OCI-LY3 (cell line): Measurements from ENCODE around the gene SSR1.

Experiments used
- H2AFZ ChIP-seq: fragments of 200-600, 300-600 bp; shearing (Covaris generic); 2 replicates; pipeline ENCODE4 v1.6.0; 2014; ENCODE audit warnings: antibody characterized with exemption, low read depth, low read length
- H3K27ac ChIP-seq: fragments of 200-600, 300-600 bp; sonication (generic); 2 replicates; pipeline ENCODE4 v1.5.1; 2014; ENCODE audit warnings: mild to moderate bottlenecking, low read length, moderate library complexity, mixed read lengths
- H3K27me3 ChIP-seq: fragments of 200-600, 300-600 bp; sonication (generic); 2 replicates; pipeline ENCODE4 v1.6.1; 2014; ENCODE audit warnings: low read depth, low read length, mixed read lengths
- H3K36me3 ChIP-seq: fragments of 200-600, 300-600 bp; sonication (generic); replicated peaks from 2 replicates; pipeline ENCODE3; 2014; ENCODE audit warnings: low read depth, low read length, mixed read lengths
- H3K4me1 ChIP-seq: fragments of 300-600, 200-600 bp; sonication (generic); 2 replicates; pipeline ENCODE4 v1.6.1; 2014; ENCODE audit warnings: low read length, mixed read lengths
- H3K4me2 ChIP-seq: fragments of 200-600, 300-600 bp; sonication (generic); 2 replicates; pipeline ENCODE4 v1.6.1; 2014; ENCODE audit warnings: low read length, mixed read lengths
- H3K4me3 ChIP-seq: fragments of 300-600, 200-600 bp; sonication (generic); 2 replicates; pipeline ENCODE4 v1.5.1; 2014; ENCODE audit warnings: antibody characterized with exemption, mild to moderate bottlenecking, low read length, moderate library complexity
- H3K79me2 ChIP-seq: fragments of 300-600, 200-600 bp; shearing (Covaris generic); 2 replicates; pipeline ENCODE4 v1.6.1; 2014; ENCODE audit warnings: mild to moderate bottlenecking, low read length, mixed read lengths
- H3K9ac ChIP-seq: fragments of 300-600, 200-600 bp; shearing (Covaris generic); 2 replicates; pipeline ENCODE4 v1.6.0; 2014; ENCODE audit warnings: mild to moderate bottlenecking, low read length, moderate library complexity
- H3K9me3 ChIP-seq: fragments of 200-600, 300-600 bp; shearing (Covaris generic); 2 replicates; pipeline ENCODE4 v1.6.1; 2014; ENCODE audit warnings: low read length, mixed read lengths; ENCODE audit not compliant: insufficient read depth
- H4K20me1 ChIP-seq: fragments of 200-600, 300-600 bp; sonication (generic); 2 replicates; pipeline ENCODE4 v1.6.1; 2016; ENCODE audit warnings: low read length, mixed read lengths; ENCODE audit not compliant: insufficient read depth
- EZH2phosphoT487 ChIP-seq: fragments of 200-600 bp; shearing (Covaris generic); IDR thresholded peaks from 2 replicates; pipeline ENCODE4 v1.6.1; 2018; ENCODE audit warnings: antibody characterized with exemption, mixed run types, low read depth
- TF ChIP-seq, protein P1 (sequence below): fragments of 200-600, 300-600 bp; sonication (generic); IDR thresholded peaks from 2 replicates; pipeline ENCODE4 v1.5.1; 2014; ENCODE audit warnings: antibody characterized with exemption, low read length, low read depth

SSR1 gene

DNA sequence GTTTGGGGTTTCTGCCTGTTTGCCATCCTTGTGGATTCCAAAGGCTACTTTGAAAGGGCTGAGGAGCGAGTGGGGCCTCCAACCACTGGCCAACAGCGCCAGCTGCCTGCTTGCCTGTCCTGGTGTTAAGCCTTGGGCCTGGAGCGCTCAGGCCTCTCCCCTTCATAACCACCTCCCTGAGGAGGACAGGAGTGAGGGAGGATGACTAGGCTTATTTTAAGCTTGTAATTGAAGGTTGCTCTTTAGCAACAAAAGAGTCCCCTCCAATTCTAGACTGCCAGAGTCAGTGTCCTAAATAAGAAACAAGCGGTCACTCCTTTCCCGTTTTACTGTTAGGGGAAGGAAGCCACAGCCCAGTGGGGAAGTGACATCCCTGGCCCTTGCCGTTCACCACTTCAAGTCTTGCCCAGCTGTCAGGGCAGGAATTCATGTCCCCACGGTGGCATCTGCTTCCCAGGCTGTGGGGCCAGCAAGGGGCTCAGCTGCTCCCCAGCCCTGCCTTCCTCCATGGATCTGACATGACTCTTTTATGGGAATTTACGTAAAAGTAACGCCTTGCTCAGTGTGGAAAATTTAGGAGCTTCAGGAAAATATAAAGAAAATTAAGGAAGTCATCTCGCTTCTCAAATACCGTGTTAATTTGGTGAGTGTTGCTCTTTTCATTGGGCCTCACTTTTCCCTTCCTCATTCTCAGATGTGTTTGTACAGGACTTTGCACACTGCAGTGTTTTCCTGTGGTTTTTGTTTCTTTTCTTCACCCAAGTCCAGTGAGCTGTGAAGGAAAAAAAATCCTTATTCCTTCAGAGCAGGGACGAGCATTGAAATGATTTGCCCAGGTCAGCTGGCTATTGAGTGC, 57.8 kb downstream of the SSR1 start:
- no peaks in the 10 kb centered on the region for H3K36me3 ChIP-seq
- H4K20me1 ChIP-seq = no peaks in the 10 kb centered on the region
- no peak overlapping the region for H3K4me2 ChIP-seq
- H3K9me3 ChIP-seq = peaks cover 5% of the 10 kb centered on the region; the same call in 1 of the 2 replicates
- H3K4me1 ChIP-seq = no peaks in the 10 kb centered on the region
- no peak overlapping the region for H3K27ac ChIP-seq
- H3K4me3 ChIP-seq = no peak overlapping the region
- no peak overlapping the region for H3K9ac ChIP-seq
- TF ChIP-seq, protein P1, sequence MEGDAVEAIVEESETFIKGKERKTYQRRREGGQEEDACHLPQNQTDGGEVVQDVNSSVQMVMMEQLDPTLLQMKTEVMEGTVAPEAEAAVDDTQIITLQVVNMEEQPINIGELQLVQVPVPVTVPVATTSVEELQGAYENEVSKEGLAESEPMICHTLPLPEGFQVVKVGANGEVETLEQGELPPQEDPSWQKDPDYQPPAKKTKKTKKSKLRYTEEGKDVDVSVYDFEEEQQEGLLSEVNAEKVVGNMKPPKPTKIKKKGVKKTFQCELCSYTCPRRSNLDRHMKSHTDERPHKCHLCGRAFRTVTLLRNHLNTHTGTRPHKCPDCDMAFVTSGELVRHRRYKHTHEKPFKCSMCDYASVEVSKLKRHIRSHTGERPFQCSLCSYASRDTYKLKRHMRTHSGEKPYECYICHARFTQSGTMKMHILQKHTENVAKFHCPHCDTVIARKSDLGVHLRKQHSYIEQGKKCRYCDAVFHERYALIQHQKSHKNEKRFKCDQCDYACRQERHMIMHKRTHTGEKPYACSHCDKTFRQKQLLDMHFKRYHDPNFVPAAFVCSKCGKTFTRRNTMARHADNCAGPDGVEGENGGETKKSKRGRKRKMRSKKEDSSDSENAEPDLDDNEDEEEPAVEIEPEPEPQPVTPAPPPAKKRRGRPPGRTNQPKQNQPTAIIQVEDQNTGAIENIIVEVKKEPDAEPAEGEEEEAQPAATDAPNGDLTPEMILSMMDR = no peak
- TF ChIP-seq EZH2phosphoT487 = no peak
- no peaks in the 10 kb centered on the region for H3K79me2 ChIP-seq
- no peak overlapping the region for H2AFZ ChIP-seq
- H3K27me3 ChIP-seq = peaks cover 4% of the 10 kb centered on the region

DNA sequence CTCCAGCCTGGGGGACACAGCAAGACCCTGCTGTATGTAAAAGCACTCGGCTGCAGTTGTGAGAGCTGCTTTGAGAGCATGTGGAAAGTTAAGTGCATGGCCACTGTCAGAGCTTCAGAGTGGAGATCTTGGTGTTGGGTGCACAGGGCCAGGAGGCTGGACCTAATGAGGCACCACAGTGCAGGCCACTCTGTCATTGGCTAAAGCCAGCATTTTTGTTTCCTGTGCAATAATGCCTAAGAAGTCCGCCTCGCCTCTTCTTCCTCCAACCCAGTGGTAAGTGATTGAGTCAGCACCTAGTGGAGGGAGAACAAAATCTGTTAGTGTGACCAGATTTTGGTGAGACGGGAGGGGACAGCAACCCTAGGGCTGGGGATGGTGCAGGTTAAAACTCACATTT, 60.6 kb downstream of the SSR1 start:
- no peak overlapping the region for H3K4me2 ChIP-seq
- H2AFZ ChIP-seq = no peak overlapping the region
- no peak overlapping the region for H3K27ac ChIP-seq
- H3K9ac ChIP-seq = no peak overlapping the region
- H4K20me1 ChIP-seq = no peaks in the 10 kb centered on the region
- no peaks in the 10 kb centered on the region for H3K36me3 ChIP-seq
- no peaks in the 10 kb centered on the region for H3K4me1 ChIP-seq
- peaks cover 5% of the 10 kb centered on the region; the same call in 1 of the 2 replicates for H3K9me3 ChIP-seq
- H3K79me2 ChIP-seq = no peaks in the 10 kb centered on the region
- H3K27me3 ChIP-seq = no peaks in the 10 kb centered on the region
- TF ChIP-seq EZH2phosphoT487 = no peak
- TF ChIP-seq, protein P1 = no peak
- no peak overlapping the region for H3K4me3 ChIP-seq

DNA sequence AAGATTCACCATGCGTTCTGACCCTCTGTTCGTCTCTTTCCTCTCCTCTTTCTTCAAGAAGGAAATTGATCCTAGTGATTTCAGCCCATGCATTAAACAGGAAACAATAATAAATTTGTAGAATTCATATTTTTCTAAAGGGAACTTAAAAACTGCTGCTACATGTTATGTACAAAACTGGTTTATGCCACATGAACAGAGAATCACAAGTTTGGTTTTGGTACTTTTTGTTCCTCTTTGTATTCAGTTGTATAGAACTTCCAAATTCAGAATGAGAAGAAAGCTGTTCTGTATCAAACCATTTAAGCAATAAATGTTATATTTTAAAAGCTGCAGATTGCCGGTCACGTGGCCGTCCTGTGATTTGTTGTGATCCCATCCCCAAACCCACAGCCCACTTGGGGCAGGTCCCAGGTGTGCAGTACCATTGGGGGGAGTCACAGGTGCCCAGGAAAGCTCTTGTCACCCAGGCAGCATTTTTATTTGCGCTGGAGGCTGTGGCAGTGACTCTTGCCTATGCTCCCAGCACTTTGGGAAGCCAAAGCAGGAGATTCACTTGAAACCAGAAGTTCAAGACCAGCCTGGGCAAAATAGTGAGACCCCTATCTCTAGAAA, 61.2 kb downstream of the SSR1 start:
- Histone ChIP-seq H3K9ac (no peak overlapping the region), H3K36me3 (no peaks in the 10 kb centered on the region), H3K4me3 (no peak overlapping the region), H2AFZ (no peak overlapping the region), H3K27ac (no peak overlapping the region), H3K79me2 (no peaks in the 10 kb centered on the region), H3K9me3 (peaks cover 5% of the 10 kb centered on the region; the same call in 1 of the 2 replicates), H3K4me2 (no peak overlapping the region), H3K4me1 (no peaks in the 10 kb centered on the region), H4K20me1 (no peaks in the 10 kb centered on the region), H3K27me3 (no peaks in the 10 kb centered on the region)
- TF ChIP-seq, protein P1 = no peak
- TF ChIP-seq EZH2phosphoT487 = no peak

DNA sequence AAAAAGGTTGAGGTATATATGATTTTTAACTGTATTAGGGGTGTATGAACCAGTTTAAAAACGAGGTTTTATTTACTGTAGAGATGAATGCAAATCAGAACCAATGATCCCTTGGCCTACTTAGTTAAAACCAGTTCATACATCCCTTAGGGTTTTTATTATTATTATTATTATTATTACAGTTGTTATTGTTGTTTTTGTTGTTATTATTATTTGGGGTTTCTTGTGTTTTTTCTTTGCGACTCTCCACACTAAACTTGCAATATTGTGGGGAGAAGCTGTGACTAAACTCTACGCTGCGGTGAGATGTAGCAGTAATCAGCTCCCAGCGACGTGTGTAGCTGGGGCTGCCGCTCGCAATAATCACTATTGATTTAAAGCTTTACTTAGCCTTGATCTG, 62.2 kb downstream of the SSR1 start:
- Histone ChIP-seq H3K4me1 (no peaks in the 10 kb centered on the region), H4K20me1 (no peaks in the 10 kb centered on the region), H3K9ac (no peak overlapping the region), H3K4me2 (no peak overlapping the region), H3K79me2 (no peaks in the 10 kb centered on the region), H3K36me3 (no peaks in the 10 kb centered on the region), H3K27me3 (no peaks in the 10 kb centered on the region), H3K27ac (no peak overlapping the region), H3K9me3 (peaks cover 4% of the 10 kb centered on the region; the same call in 1 of the 2 replicates), H2AFZ (no peak overlapping the region), H3K4me3 (no peak overlapping the region)
- TF ChIP-seq, protein P1 = no peak
- no peak for TF ChIP-seq EZH2phosphoT487
